ENCODE data around the gene BCR.

The BCR gene

GRCh38 chr22:23351321-23351720 is 171.0 kb downstream of the BCR start:
- in situ Hi-C loops (cut with HindIII; ENCODE audit: low sequenced_read_pairs) = no loop called here
- no peak for TF ChIP-seq CTCF (IDR thresholded peaks at IDR 0.05; ENCODE audit: low read depth, low read length)
- no peak overlapping the region for H3K4me3 ChIP-seq (ENCODE audit: low read depth, low read length)
- no peak for DNase-seq (ENCODE audit: low read depth, low spot score)

DNA sequence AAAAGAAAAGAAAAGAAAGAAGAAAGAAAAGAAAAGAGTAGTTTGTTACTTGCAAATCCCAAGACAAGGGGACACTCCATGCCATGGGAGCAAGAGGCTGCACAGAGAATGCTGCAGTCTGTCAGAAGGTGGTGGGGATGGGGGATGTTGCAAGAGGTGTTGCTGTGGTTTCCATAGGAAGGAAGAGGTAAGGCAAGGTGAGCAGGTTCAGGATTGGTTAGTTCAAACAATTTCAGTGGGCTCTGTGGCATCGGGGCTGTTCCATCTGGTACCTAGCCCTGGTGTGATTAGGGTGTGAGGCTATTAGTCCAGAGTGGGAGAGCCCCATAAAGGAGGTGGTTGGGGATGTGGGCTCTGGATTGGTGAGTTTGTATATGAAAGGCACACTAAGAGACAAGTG is 172.7 kb downstream of the BCR start:
- TF ChIP-seq CTCF (IDR thresholded peaks at IDR 0.05; ENCODE audit: low read depth, low read length) = no peak
- H3K4me3 ChIP-seq (ENCODE audit: low read depth, low read length) = no peak overlapping the region
- in situ Hi-C loops (cut with HindIII; ENCODE audit: low sequenced_read_pairs) = no loop called here
- no peak for DNase-seq (ENCODE audit: low read depth, low spot score)

- TF ChIP-seq CTCF (IDR thresholded peaks at IDR 0.05; ENCODE audit: low read depth, low read length) = no peak
- in situ Hi-C loops (cut with HindIII; ENCODE audit: low sequenced_read_pairs) = no loop called here
Measured at GRCh38 chr22:23353696-23354095, 173.4 kb downstream of the BCR start.

GRCh38 chr22:23356094-23356493 is 175.8 kb downstream of the BCR start:
- no peak for TF ChIP-seq CTCF (IDR thresholded peaks at IDR 0.05; ENCODE audit: low read depth, low read length)
- in situ Hi-C loops (cut with HindIII; ENCODE audit: low sequenced_read_pairs) = no loop called here
- no peak overlapping the region for H3K4me3 ChIP-seq (ENCODE audit: low read depth, low read length)
- DNase-seq (ENCODE audit: low read depth, low spot score) = no peak

More at GRCh38 chr22:23353696-23354095, 173.4 kb downstream of the BCR start:
- no peak overlapping the region for H3K4me3 ChIP-seq (ENCODE audit: low read depth, low read length)
- no peak for DNase-seq (ENCODE audit: low read depth, low spot score)

DNA sequence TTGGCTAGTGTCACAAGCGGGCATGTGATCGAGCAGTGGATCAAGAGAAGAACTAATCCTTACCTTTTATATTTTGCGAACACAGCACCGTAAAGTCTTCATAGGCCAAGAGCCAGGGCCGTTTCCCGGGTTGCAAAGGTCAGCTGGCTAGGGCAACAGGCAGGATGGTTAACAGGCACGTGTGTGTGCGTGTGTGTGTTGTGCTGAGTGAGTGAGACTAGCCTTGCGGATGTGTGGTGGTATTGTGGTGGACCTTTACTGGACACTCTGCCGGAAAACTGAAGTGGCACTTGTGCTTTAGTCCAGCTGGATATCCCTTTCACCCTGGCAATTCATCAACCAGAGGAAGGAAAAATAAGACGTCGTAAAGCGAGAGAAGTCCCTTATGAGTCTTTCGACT is 176.7 kb downstream of the BCR start:
- DNase-seq (ENCODE audit: low read depth, low spot score) = no peak
- no peak overlapping the region for H3K4me3 ChIP-seq (ENCODE audit: low read depth, low read length)
- no peak for TF ChIP-seq CTCF (IDR thresholded peaks at IDR 0.05; ENCODE audit: low read depth, low read length)
- in situ Hi-C loops (cut with HindIII; ENCODE audit: low sequenced_read_pairs) = no loop called here

- H3K4me3 ChIP-seq (ENCODE audit: low read depth, low read length) = no peak overlapping the region
- no peak for TF ChIP-seq CTCF (IDR thresholded peaks at IDR 0.05; ENCODE audit: low read depth, low read length)
- in situ Hi-C loops (cut with HindIII; ENCODE audit: low sequenced_read_pairs) = no loop called here
- no peak for DNase-seq (ENCODE audit: low read depth, low spot score)
Measured at GRCh38 chr22:23359583-23360123, 179.3 kb downstream of the BCR start.

DNA sequence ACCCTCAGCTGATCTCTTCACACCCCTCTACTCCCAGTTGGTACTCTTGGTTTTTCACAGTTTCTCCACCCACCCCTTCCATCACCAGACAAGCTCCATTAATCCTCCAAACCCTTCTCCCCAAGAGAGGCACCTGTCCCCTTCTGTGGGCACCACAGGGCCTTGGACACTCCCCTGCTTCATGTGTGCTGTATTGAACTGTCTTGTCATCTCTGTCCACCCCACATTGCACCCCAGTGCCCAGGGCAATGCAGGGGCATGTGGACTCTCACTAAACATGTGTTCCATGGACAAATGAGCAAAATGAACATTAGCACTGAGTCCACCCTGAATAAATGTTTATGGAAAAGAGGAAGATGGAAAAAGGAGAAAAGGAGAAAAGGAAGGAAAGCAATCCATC is 181.4 kb downstream of the BCR start:
- TF ChIP-seq CTCF (IDR thresholded peaks at IDR 0.05; ENCODE audit: low read depth, low read length) = no peak
- DNase-seq (ENCODE audit: low read depth, low spot score) = no peak
- in situ Hi-C loops (cut with HindIII; ENCODE audit: low sequenced_read_pairs) = no loop called here
- no peak overlapping the region for H3K4me3 ChIP-seq (ENCODE audit: low read depth, low read length)
